ENCODE measurements around the gene ELMOD1. TPM values are rescaled to one million over a fixed set of nuclear protein-coding genes. Genes with fewer than 3 reads are reported as not detected.

The ELMOD1 gene
- total and polyA plus RNA-seq, 10 of the 15 experiments (the other 5 are each of a cell fraction or from before 2014, with no cell fraction given), result not detected

DNA sequence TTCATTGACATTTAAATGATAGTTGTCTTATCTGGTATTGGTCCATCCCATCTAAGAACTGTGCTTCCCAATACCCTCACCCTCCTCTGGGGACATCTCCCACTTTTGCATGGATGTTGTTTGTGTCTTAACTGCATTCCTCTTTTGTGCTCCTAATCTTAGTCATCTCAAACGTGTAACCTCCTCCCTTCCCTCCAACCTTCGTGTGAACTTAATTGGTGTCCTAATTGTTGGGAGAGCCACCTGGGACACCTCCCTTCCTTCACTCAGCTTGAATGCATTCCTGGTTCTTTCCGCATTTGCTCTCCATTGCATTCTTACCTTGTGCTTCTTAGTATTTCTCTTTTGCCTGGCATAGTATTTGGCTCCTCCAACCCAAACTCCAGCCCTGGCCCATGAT lies 9.8 kb upstream of the ELMOD1 start (continued):
- TF ChIP-seq MTA2 (IDR thresholded peaks at IDR 0.05; ENCODE audit: low read depth), result no peak

DNA sequence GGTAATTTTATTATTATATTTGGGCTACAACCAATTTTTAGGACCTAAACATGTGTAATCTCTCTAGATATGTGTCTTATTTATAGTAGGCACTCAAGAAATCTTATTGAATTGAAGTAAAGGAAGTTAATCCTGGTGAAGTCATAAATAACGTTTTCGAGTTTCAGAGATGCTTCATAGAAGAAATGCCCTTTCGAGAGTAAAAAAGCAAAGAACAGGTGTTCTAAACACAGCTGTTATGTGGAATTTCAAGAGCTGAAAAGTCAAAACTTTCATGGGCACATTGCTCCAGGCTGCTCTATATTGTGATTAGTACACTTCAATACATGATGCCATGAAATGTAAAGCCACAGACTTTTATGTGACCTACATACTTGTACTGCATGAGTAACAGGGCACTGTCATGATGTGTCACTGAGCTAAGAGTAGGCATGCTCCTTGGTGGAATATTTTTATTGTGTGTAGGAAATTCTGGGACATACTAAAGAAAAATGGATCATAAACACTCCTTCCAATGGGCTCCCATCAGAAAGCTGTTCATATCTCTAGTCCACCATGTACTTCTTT lies 7.2 kb upstream of the ELMOD1 start:
- no peak overlapping the region for H3K27ac ChIP-seq (ENCODE audit: control insufficient read depth, insufficient read depth)
- H3K79me2 ChIP-seq (ENCODE audit: control insufficient read depth, insufficient read depth, low read length), result no peaks in the 10 kb centered on the region
- no peaks in the 10 kb centered on the region for H3K4me1 ChIP-seq (ENCODE audit: control insufficient read depth, insufficient read depth, low read length)
- no TSS peak for BruUV-seq (replicated peaks)
- H3K4me3 ChIP-seq, result no peak overlapping the region
- H3K9ac ChIP-seq (ENCODE audit: control insufficient read depth, insufficient read depth, low read length), result no peak overlapping the region
- in situ Hi-C loops (cut with MboI) (no loop called here), intact Hi-C loops (cut with micrococcal nuclease; ENCODE audit: unreplicated experiment) (no loop called here)
- no peaks in the 10 kb centered on the region for H3K9me3 ChIP-seq (replicated peaks; ENCODE audit: control insufficient read depth, insufficient read depth, low read length)
- no peak for FAIRE-seq
- no peak overlapping the region for H3K4me2 ChIP-seq (ENCODE audit: control insufficient read depth, insufficient read depth)
- WGBS (ENCODE audit: insufficient coverage, insufficient replicate concordance, low lambda C conversion rate, missing lambda C conversion rate), result 32% methylated on average over 3 of the region's 3 CpGs
- no peaks in the 10 kb centered on the region for H4K20me1 ChIP-seq (ENCODE audit: control insufficient read depth, insufficient read depth)
- H3K27me3 ChIP-seq (replicated peaks in 1 of 2; ENCODE audit: control insufficient read depth in 2 of 2, insufficient read depth in 2 of 2, low read length in 1 of 2), result no peaks in the 10 kb centered on the region
- no peak for DNase-seq (ENCODE audit: low read depth, low spot score)
- H2AFZ ChIP-seq (ENCODE audit: control insufficient read depth, low read depth, low read length), result no peak overlapping the region
- RAD21 ChIA-PET (ENCODE audit: unreplicated experiment), result interaction anchor here (0.8 kb wide), 1 partner anchor 106 kb away, joined by 3 read pairs; no protein-coding TSS in a partner anchor
- H3K36me3 ChIP-seq (ENCODE audit: control insufficient read depth in 2 of 2, insufficient read depth in 2 of 2, low read length in 1 of 2), result no peaks in the 10 kb centered on the region
- POLR2A ChIA-PET, result interaction anchor here (0.6 kb wide), 1 partner anchor 213 kb away, joined by 7 read pairs; no protein-coding TSS in a partner anchor
- CTCF ChIA-PET, result interaction anchor here (1.1 to 6.0 kb wide), 3 partner anchors 20 to 187 kb away, joined by 3 to 43 read pairs (median 8); no protein-coding TSS in a partner anchor
- SMC1A ChIA-PET (ENCODE audit: uncharacterized antibody, unreplicated experiment), result interaction anchor here (4.6 kb wide), 1 partner anchor 105 kb away, joined by 18 read pairs; no protein-coding TSS in a partner anchor
- ATAC-seq, result no peak
- TF ChIP-seq, protein P1, sequence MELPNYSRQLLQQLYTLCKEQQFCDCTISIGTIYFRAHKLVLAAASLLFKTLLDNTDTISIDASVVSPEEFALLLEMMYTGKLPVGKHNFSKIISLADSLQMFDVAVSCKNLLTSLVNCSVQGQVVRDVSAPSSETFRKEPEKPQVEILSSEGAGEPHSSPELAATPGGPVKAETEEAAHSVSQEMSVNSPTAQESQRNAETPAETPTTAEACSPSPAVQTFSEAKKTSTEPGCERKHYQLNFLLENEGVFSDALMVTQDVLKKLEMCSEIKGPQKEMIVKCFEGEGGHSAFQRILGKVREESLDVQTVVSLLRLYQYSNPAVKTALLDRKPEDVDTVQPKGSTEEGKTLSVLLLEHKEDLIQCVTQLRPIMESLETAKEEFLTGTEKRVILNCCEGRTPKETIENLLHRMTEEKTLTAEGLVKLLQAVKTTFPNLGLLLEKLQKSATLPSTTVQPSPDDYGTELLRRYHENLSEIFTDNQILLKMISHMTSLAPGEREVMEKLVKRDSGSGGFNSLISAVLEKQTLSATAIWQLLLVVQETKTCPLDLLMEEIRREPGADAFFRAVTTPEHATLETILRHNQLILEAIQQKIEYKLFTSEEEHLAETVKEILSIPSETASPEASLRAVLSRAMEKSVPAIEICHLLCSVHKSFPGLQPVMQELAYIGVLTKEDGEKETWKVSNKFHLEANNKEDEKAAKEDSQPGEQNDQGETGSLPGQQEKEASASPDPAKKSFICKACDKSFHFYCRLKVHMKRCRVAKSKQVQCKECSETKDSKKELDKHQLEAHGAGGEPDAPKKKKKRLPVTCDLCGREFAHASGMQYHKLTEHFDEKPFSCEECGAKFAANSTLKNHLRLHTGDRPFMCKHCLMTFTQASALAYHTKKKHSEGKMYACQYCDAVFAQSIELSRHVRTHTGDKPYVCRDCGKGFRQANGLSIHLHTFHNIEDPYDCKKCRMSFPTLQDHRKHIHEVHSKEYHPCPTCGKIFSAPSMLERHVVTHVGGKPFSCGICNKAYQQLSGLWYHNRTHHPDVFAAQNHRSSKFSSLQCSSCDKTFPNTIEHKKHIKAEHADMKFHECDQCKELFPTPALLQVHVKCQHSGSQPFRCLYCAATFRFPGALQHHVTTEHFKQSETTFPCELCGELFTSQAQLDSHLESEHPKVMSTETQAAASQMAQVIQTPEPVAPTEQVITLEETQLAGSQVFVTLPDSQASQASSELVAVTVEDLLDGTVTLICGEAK (IDR thresholded peaks at IDR 0.05; ENCODE audit: borderline replicate concordance), result no peak
- TF ChIP-seq, protein P2, sequence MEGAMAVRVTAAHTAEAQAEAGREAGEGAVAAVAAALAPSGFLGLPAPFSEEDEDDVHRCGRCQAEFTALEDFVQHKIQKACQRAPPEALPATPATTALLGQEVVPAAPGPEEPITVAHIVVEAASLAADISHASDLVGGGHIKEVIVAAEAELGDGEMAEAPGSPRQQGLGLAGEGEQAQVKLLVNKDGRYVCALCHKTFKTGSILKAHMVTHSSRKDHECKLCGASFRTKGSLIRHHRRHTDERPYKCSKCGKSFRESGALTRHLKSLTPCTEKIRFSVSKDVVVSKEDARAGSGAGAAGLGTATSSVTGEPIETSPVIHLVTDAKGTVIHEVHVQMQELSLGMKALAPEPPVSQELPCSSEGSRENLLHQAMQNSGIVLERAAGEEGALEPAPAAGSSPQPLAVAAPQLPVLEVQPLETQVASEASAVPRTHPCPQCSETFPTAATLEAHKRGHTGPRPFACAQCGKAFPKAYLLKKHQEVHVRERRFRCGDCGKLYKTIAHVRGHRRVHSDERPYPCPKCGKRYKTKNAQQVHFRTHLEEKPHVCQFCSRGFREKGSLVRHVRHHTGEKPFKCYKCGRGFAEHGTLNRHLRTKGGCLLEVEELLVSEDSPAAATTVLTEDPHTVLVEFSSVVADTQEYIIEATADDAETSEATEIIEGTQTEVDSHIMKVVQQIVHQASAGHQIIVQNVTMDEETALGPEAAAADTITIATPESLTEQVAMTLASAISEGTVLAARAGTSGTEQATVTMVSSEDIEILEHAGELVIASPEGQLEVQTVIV (IDR thresholded peaks at IDR 0.05; ENCODE audit: borderline replicate concordance, partially characterized antibody), result no peak
- TF ChIP-seq EZH2 (IDR thresholded peaks at IDR 0.05; ENCODE audit: borderline replicate concordance, control insufficient read depth, low read depth, low read length) (no peak), MXI1 (IDR thresholded peaks at IDR 0.05; ENCODE audit: low read depth, low read length) (no peak), RELA (IDR thresholded peaks at IDR 0.05; ENCODE audit: borderline replicate concordance, partially characterized antibody) (no peak), HDGF (IDR thresholded peaks at IDR 0.05) (no peak), TBL1XR1 (IDR thresholded peaks at IDR 0.05; ENCODE audit: low read depth, low read length) (no peak), BACH1 (IDR thresholded peaks at IDR 0.05; ENCODE audit: borderline replicate concordance) (no peak), CREB1 (IDR thresholded peaks at IDR 0.05; ENCODE audit: low read depth) (no peak)
- TF ChIP-seq, protein P3, sequence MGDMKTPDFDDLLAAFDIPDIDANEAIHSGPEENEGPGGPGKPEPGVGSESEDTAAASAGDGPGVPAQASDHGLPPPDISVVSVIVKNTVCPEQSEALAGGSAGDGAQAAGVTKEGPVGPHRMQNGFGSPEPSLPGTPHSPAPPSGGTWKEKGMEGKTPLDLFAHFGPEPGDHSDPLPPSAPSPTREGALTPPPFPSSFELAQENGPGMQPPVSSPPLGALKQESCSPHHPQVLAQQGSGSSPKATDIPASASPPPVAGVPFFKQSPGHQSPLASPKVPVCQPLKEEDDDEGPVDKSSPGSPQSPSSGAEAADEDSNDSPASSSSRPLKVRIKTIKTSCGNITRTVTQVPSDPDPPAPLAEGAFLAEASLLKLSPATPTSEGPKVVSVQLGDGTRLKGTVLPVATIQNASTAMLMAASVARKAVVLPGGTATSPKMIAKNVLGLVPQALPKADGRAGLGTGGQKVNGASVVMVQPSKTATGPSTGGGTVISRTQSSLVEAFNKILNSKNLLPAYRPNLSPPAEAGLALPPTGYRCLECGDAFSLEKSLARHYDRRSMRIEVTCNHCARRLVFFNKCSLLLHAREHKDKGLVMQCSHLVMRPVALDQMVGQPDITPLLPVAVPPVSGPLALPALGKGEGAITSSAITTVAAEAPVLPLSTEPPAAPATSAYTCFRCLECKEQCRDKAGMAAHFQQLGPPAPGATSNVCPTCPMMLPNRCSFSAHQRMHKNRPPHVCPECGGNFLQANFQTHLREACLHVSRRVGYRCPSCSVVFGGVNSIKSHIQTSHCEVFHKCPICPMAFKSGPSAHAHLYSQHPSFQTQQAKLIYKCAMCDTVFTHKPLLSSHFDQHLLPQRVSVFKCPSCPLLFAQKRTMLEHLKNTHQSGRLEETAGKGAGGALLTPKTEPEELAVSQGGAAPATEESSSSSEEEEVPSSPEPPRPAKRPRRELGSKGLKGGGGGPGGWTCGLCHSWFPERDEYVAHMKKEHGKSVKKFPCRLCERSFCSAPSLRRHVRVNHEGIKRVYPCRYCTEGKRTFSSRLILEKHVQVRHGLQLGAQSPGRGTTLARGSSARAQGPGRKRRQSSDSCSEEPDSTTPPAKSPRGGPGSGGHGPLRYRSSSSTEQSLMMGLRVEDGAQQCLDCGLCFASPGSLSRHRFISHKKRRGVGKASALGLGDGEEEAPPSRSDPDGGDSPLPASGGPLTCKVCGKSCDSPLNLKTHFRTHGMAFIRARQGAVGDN (IDR thresholded peaks at IDR 0.05), result no peak

All from GM12878 (cell line).